ENCODE data around the gene TTC7B. TPM values are rescaled to one million over a fixed set of nuclear protein-coding genes. Genes with fewer than 3 reads are reported as not detected.

Gene TTC7B
- total and polyA plus RNA-seq, 2 donors (not counting 1 experiment from before 2014, with no cell fraction given), result 0.36 to 3.2 TPM

DNA sequence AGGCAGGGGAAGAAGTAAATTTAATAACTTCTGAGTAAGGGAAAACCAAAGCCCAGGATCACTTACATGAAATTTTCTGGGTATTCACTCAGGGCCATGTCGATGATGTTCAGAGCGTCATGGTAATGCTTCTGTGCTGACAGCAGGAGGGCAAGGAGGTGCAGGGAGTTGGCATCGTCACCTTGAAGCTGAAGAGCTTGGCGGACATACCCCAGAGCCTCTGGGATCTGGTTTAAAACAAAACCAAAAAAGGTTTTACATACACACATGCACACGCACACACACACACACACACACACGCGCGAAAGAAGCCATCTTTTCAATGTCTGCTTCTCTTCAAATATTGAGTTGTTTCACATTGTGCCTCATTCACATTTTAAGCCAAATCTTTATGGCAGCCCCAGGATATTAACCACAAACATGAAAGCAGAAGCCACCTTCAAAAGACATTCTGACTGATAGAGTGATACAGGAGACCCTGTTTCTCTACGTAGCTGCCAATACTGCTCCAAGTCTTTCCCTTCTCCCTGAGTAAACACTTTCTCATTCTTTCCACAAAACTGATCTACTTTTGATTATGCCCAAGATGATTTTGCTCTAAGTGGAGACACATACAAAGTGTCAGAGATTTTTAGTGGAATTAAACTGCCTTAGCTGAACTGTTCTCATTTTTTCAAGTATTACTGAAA is 172.1 kb downstream of the TTC7B start:
- POLR2A ChIA-PET, result no interaction called here
- no peak overlapping the region for H3K27ac ChIP-seq (ENCODE audit: low read length in 2 of 2)
- no peaks in the 10 kb centered on the region for H3K4me1 ChIP-seq (ENCODE audit: control insufficient read depth in 2 of 2, insufficient read depth in 2 of 2, low read length in 2 of 2)
- no peaks in the 10 kb centered on the region for H4K20me1 ChIP-seq (ENCODE audit: control insufficient read depth, insufficient read depth, low read length, poor library complexity, severe bottlenecking)
- no peak overlapping the region for H3K9ac ChIP-seq (ENCODE audit: low read length)
- H2AFZ ChIP-seq (ENCODE audit: insufficient read depth, low read depth, low read length, poor library complexity, severe bottlenecking), result no peak overlapping the region
- WGBS (ENCODE audit: insufficient coverage), result 70% methylated on average over 8 of the region's 9 CpGs
- Mint-ChIP-seq H3K27me3 (no peaks in the 10 kb centered on the region), H3K4me1 (no peaks in the 10 kb centered on the region), H3K9me3 (ENCODE audit: insufficient read depth) (no peaks in the 10 kb centered on the region), H3K27ac (no peak overlapping the region), H3K4me3 (no peak overlapping the region)
- no peak for TF ChIP-seq CTCF (IDR thresholded peaks at IDR 0.05)
- H3K36me3 ChIP-seq (replicated peaks in 1 of 2; ENCODE audit: control extremely low read depth in 1 of 2, control insufficient read depth in 1 of 2, extremely low read depth in 1 of 2, insufficient read depth in 2 of 2, low read length in 1 of 2), result no peaks in the 10 kb centered on the region
- no peaks in the 10 kb centered on the region for H3K9me3 ChIP-seq (ENCODE audit: control extremely low read depth in 1 of 3, control insufficient read depth in 2 of 3, insufficient read depth in 1 of 3, low read length in 2 of 3)
- DNase-seq (no peak), ATAC-seq (ENCODE audit: low read depth) (no peak)
- CTCF ChIA-PET, result interaction anchor here (1.2 kb wide), 1 partner anchor 8 kb away, joined by 4 read pairs; no protein-coding TSS in a partner anchor
- no peak overlapping the region for H3K4me3 ChIP-seq (ENCODE audit: control extremely low read depth in 1 of 5, extremely low read depth in 1 of 5, insufficient read depth in 1 of 5, low read depth in 2 of 5, low read length in 4 of 5)
- no peaks in the 10 kb centered on the region for H3K27me3 ChIP-seq (replicated peaks in 1 of 4; ENCODE audit: control extremely low read depth in 1 of 4, control insufficient read depth in 3 of 4, insufficient read depth in 4 of 4, low read length in 3 of 4)
- no peak overlapping the region for H3K4me2 ChIP-seq (replicated peaks; ENCODE audit: low read depth, low read length, poor library complexity, severe bottlenecking)
- intact Hi-C loops (cut with micrococcal nuclease), result no loop called here
- no peaks in the 10 kb centered on the region for H3K79me2 ChIP-seq (ENCODE audit: control insufficient read depth, insufficient read depth, low read length)

DNA sequence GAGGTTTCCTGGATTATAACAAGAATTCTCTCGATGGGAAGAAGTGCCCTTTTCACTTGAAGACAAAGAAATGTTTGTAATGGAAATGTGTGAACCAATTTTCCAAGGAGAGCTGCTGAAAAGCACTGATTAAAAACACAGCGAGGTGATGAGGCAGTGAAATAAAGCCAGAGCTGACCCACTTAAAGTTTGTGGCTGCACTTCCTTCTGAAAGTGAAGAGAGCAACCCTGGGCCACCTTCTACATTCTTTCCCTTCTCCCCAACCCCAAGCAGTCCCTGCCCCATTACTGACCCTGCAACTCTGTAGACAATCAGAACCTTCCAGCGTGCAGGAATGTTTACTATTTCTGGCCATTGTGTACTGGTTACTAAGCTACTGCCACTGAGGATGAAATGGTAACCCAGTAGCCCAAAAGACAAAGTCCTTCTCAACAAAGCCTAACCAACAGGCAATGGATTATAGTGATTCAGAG is 173.9 kb downstream of the TTC7B start:
- H3K4me1 ChIP-seq (ENCODE audit: control insufficient read depth in 2 of 2, insufficient read depth in 2 of 2, low read length in 2 of 2), result no peaks in the 10 kb centered on the region
- DNase-seq (no peak), ATAC-seq (ENCODE audit: low read depth) (no peak)
- H4K20me1 ChIP-seq (ENCODE audit: control insufficient read depth, insufficient read depth, low read length, poor library complexity, severe bottlenecking), result no peaks in the 10 kb centered on the region
- no peak overlapping the region for H3K4me3 ChIP-seq (ENCODE audit: control extremely low read depth in 1 of 5, extremely low read depth in 1 of 5, insufficient read depth in 1 of 5, low read depth in 2 of 5, low read length in 4 of 5)
- intact Hi-C loops (cut with micrococcal nuclease), result no loop called here
- no peak overlapping the region for H3K9ac ChIP-seq (ENCODE audit: low read length)
- WGBS (ENCODE audit: insufficient coverage), result 84% methylated on average over 3 of the region's 3 CpGs
- H3K27me3 Mint-ChIP-seq, result no peaks in the 10 kb centered on the region
- no peaks in the 10 kb centered on the region for H3K36me3 ChIP-seq (replicated peaks in 1 of 2; ENCODE audit: control extremely low read depth in 1 of 2, control insufficient read depth in 1 of 2, extremely low read depth in 1 of 2, insufficient read depth in 2 of 2, low read length in 1 of 2)
- TF ChIP-seq EZH2 (IDR thresholded peaks at IDR 0.05; ENCODE audit: borderline replicate concordance, insufficient read depth, low read depth, low read length, poor library complexity, severe bottlenecking) (no peak), CTCF (IDR thresholded peaks at IDR 0.05) (no peak)
- no peaks in the 10 kb centered on the region for H3K27me3 ChIP-seq (replicated peaks in 1 of 4; ENCODE audit: control extremely low read depth in 1 of 4, control insufficient read depth in 3 of 4, insufficient read depth in 4 of 4, low read length in 3 of 4)
- H3K4me1 Mint-ChIP-seq, result no peaks in the 10 kb centered on the region
- ChIA-PET CTCF (interaction anchor here (1.3 kb wide), 1 partner anchor 9 kb away, joined by 3 read pairs; no protein-coding TSS in a partner anchor), POLR2A (interaction anchor here (0.9 kb wide), 1 partner anchor 116 kb away, joined by 3 read pairs; no protein-coding TSS in a partner anchor)
- no peak overlapping the region for H3K4me3 Mint-ChIP-seq
- H3K9me3 Mint-ChIP-seq (ENCODE audit: insufficient read depth), result no peaks in the 10 kb centered on the region
- H2AFZ ChIP-seq (ENCODE audit: insufficient read depth, low read depth, low read length, poor library complexity, severe bottlenecking), result no peak overlapping the region
- H3K27ac ChIP-seq (ENCODE audit: low read length in 2 of 2), result no peak overlapping the region
- no peaks in the 10 kb centered on the region for H3K9me3 ChIP-seq (ENCODE audit: control extremely low read depth in 1 of 3, control insufficient read depth in 2 of 3, insufficient read depth in 1 of 3, low read length in 2 of 3)
- H3K27ac Mint-ChIP-seq, result no peak overlapping the region
- H3K4me2 ChIP-seq (replicated peaks; ENCODE audit: low read depth, low read length, poor library complexity, severe bottlenecking), result no peak overlapping the region
- no peaks in the 10 kb centered on the region for H3K79me2 ChIP-seq (ENCODE audit: control insufficient read depth, insufficient read depth, low read length)
